BJ (cell line): Measurements from ENCODE around the gene CABP1. TPM values are rescaled to one million over a fixed set of nuclear protein-coding genes. Genes with fewer than 3 reads are reported as not detected.

Experiments
- CTCF ChIA-PET: fragments of 350-600 bp; formaldehyde crosslinking; extraction: SDS; loops from one replicate; lab custom pipeline; 2021; ENCODE audit warnings: antibody characterized with exemption, inconsistent platforms; lab: Yijun Ruan, JAX
- POLR2A ChIA-PET: fragments of 300-600 bp; sonication (Branson Sonifier 250); formaldehyde crosslinking; extraction: SDS; loops from one replicate; lab custom pipeline; 2021; ENCODE audit warnings: antibody characterized with exemption; lab: Charles Lee
- DNase-seq: peaks from one replicate; pipeline ENCODE4 v3.0.0-alpha.2; 2011; ENCODE audit warnings: low read depth
- H3K27me3 ChIP-seq: 2 replicates; pipeline ENCODE4 v1.6.0; 2011; ENCODE audit warnings: low read length; ENCODE audit not compliant: control insufficient read depth, insufficient read depth
- H3K36me3 ChIP-seq: 2 replicates; pipeline ENCODE4 v1.5.1; 2011; ENCODE audit warnings: low read length; ENCODE audit not compliant: control insufficient read depth, insufficient read depth
- H3K4me3 ChIP-seq: 2 replicates; pipeline ENCODE4 v1.5.1; 2011; ENCODE audit warnings: low read depth, mild to moderate bottlenecking, control low read depth, low read length
- CTCF ChIP-seq: IDR thresholded peaks from 2 replicates; pipeline ENCODE4 v1.5.1; 2011; ENCODE audit warnings: low read depth, mild to moderate bottlenecking, control low read depth, inconsistent platforms, low read length, moderate library complexity; ENCODE audit not compliant: insufficient read depth
- polyA plus RNA-seq: library from polyadenylated mRNA; depleted of rRNA; stranded (reverse); fragments of >200 nt; gene quantifications from 2 replicates; pipeline ENCODE4 v1.2.3, GENCODE V29; 2011

The CABP1 gene
- polyA plus RNA-seq, 1 experiment, result not detected

GRCh38 chr12:120656008-120656407, 15.6 kb downstream of the CABP1 start:
- Histone ChIP-seq H3K36me3 (no peaks in the 10 kb centered on the region), H3K27me3 (peaks cover 8% of the 10 kb centered on the region), H3K4me3 (no peak overlapping the region)
- no peak for TF ChIP-seq CTCF
- CTCF ChIA-PET, result interaction anchor here (1.3 to 6.0 kb wide), 2 partner anchors 8 to 15 kb away, joined by 4 to 52 read pairs; no protein-coding TSS in a partner anchor
- no peak for DNase-seq
- POLR2A ChIA-PET, result no interaction called here

- ChIA-PET POLR2A (no interaction called here), CTCF (interaction anchor here (6.0 kb wide), 1 partner anchor 10 kb away, joined by 52 read pairs; no protein-coding TSS in a partner anchor)
- Histone ChIP-seq H3K36me3 (no peaks in the 10 kb centered on the region), H3K27me3 (peaks cover 6% of the 10 kb centered on the region), H3K4me3 (no peak overlapping the region)
- no peak for DNase-seq
- no peak for TF ChIP-seq CTCF
These were observed 18.1 kb downstream of the CABP1 start for GRCh38 chr12:120658286-120659150.

GRCh38 chr12:120659151-120659525, 18.7 kb downstream of the CABP1 start:
- Histone ChIP-seq H3K4me3 (no peak overlapping the region), H3K36me3 (no peaks in the 10 kb centered on the region), H3K27me3 (peaks cover 6% of the 10 kb centered on the region)
- ChIA-PET POLR2A (no interaction called here), CTCF (interaction anchor here (6.0 kb wide), 1 partner anchor 11 kb away, joined by 52 read pairs; no protein-coding TSS in a partner anchor)
- TF ChIP-seq CTCF, result no peak
- no peak for DNase-seq

GRCh38 chr12:120661432-120661831, 21.0 kb downstream of the CABP1 start:
- DNase-seq, result no peak
- ChIA-PET CTCF (no interaction called here), POLR2A (no interaction called here)
- no peaks in the 10 kb centered on the region for H3K36me3 ChIP-seq
- TF ChIP-seq CTCF, result no peak
- H3K4me3 ChIP-seq, result no peak overlapping the region
- H3K27me3 ChIP-seq, result peaks cover 1% of the 10 kb centered on the region

GRCh38 chr12:120662879-120663278, 22.5 kb downstream of the CABP1 start:
- no peak for DNase-seq
- Histone ChIP-seq H3K27me3 (peaks cover 2% of the 10 kb centered on the region), H3K4me3 (no peak overlapping the region), H3K36me3 (no peaks in the 10 kb centered on the region)
- ChIA-PET POLR2A (no interaction called here), CTCF (interaction anchor here (0.8 to 1.2 kb wide), 2 partner anchors 15 to 16 kb away, joined by 3 to 4 read pairs; no protein-coding TSS in a partner anchor)
- no peak for TF ChIP-seq CTCF
